GM03348 (cell line): ENCODE data around the gene GRN.
A peak's percentile ranks its signal among the peaks of the same experiment; 100 is the strongest.
"Not testable (repeated sequence)": the region's sequence is repeated elsewhere in the genome, so short reads cannot be mapped to it uniquely, and the experiment has no call there.

Experiments used
- DNase-seq: peaks from one replicate; pipeline ENCODE4 v3.0.0; 2012; ENCODE audit warnings: low spot score

GRN gene

DNA sequence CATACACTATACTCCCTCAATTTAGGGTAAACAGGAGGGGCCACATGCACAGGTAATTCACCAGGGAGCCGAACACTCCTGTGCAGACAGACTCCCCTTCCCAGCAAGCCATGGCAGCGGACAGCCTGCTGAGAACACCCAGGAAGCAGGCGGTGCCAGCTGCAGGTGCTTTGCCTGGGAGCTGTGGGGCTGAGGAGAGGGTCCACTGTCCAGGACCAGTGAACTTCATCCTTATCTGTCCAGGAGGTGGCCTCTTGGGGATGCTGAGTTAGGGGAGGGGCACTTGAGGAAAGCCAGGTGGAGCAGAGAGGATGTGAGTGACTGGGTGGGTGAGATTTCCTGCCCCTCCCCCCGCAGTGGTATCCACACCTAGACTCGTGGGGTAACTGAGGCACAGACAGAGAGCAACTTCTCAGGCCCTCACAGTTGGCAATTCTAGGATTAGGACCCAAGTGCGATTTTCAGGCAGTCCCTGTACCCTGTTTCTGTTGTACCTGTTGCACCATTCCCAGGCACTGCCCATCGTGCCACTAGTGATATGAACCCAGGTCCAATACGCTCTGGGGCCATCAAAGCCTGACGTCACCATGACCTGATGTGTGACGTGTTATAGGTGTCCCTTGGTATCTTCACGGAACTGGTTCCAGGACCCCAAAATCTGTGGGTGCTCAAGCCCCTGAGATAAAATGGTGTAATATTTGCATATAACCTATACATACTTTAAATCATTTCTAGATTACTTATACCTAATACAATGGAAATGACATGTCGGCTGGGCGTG is 1.2 kb downstream of the GRN start:
- no peak for DNase-seq

DNA sequence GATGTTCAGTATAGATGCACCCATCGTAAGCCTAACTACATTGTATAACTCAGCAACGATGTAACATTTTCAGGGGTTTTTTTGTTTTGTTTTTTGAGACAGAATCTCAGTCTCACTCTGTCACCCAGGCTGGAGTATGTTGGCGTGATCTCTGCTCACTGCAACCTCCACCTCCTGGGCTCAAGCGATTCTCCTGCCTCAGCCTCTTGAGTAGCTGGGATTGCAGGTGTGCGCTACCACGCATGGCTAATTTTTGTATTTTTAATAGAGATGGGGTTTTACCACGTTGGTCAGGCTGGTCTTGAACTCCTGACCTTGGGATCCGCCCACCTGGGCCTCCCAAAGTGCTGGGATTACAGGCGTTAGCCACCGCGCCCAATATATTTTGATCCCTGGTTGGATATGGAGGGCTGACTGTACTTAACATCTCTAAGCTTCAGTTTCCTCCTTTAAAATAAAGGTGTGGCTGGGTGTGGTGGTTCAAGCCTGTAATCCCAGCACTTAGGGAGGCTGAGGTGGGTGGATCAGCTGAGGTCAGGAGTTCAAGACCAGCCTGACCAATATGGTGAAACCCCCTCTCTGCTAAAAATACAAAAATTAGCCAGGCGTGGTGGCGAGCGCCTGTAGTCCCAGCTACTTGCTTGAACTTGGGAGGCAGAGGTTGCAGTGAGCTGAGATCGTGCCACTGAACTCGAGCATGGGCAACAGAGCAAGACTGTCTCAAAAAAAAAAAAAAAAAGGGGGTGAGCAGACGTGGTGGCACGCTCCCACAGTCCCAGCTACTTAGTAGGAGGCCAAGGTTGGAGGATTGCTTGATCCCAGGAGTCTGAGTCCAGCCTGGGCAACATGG is 2.3 kb downstream of the GRN start:
- DNase-seq: not testable (repeated sequence)

DNA sequence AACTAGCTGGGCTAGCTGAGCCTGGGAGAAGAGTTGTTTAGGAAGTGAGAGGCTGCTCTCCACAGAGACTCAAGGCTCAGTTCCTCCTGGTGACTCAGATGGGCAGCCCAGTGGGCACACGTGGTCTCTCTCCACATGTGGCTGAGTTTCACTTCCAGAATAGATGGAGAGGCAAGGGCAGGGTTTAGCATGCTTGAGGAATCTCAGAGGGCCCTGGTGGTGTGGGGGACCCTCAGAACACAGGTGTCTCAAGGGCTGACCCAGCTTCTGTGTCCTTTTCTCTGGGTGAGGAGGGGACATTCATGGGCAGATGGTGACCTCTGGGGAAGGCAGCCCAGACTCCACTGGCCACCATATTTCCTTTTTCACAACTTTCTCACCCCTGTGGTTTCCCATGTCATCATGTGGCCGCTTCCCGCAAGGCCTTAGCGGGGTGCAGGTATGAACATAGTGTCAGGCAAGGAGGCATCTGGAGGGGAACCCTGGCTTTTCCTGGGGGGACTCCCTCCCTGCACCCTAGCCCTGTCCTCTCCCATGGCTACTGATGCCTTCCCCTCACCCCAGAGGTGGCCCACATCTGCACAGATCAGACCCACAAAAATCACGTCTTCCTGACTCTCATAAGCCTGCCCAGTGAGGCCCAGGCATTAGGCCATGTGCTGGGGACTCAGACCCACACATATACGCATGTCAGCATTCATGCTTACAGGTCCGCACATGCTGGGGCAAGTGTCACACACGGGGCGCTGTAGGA is 3.3 kb downstream of the GRN start:
- peak; percentile 76 for DNase-seq

DNA sequence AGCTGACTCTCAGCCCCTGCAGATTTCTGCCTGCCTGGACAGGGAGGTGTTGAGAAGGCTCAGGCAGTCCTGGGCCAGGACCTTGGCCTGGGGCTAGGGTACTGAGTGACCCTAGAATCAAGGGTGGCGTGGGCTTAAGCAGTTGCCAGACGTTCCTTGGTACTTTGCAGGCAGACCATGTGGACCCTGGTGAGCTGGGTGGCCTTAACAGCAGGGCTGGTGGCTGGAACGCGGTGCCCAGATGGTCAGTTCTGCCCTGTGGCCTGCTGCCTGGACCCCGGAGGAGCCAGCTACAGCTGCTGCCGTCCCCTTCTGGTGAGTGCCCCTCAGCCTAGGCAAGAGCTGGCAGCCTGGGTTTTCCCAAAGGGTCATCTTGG is 3.9 kb downstream of the GRN start:
- no peak for DNase-seq

DNA sequence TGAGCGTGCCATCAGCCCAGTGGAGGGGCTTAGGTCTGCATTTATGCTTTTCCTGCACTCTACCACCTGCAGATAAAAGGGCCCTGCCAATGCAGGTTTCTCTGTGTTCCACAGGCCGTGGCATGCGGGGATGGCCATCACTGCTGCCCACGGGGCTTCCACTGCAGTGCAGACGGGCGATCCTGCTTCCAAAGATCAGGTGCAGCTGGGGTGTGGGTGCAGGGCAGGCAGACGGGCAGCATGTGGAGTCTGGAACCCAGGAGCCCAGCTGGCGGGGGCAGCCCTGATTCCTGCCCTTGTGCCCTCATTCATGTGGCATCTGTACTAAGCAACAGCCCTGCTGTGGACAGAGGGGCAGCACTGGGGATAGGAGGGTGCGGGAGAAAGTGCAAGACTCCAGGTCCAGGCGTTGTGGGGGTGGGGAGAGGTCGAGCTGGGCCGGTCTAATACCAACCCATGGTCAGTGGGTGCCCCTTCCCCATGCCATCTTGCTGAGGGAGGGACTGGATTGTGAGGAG is 4.5 kb downstream of the GRN start:
- DNase-seq: no peak

DNA sequence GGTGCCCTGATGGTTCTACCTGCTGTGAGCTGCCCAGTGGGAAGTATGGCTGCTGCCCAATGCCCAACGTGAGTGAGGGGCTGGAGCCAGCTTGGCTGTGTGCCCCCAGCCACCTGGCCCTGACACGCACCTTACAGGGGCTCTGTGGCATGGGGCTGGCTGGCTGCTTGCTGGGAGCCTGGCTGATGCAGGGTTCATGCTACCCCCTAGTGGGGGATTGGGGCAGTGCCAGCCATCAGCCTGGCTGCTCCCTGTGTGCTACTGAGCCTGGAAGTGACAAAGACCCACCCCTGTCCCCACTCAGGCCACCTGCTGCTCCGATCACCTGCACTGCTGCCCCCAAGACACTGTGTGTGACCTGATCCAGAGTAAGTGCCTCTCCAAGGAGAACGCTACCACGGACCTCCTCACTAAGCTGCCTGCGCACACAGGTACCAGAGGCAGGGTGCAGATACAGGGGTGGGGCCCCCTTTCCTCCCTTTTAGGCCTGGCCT is 5.7 kb downstream of the GRN start:
- peak; percentile 82 for DNase-seq

DNA sequence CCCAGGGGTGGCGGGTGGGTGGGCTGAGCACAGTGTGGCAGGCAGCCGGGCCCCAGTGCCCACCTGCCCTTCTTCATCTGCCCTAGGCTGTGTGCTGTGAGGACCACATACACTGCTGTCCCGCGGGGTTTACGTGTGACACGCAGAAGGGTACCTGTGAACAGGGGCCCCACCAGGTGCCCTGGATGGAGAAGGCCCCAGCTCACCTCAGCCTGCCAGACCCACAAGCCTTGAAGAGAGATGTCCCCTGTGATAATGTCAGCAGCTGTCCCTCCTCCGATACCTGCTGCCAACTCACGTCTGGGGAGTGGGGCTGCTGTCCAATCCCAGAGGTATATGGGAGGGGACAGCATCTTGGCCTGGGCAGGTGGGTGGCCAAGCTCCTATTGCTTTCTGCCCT is 6.4 kb downstream of the GRN start:
- no peak for DNase-seq

DNA sequence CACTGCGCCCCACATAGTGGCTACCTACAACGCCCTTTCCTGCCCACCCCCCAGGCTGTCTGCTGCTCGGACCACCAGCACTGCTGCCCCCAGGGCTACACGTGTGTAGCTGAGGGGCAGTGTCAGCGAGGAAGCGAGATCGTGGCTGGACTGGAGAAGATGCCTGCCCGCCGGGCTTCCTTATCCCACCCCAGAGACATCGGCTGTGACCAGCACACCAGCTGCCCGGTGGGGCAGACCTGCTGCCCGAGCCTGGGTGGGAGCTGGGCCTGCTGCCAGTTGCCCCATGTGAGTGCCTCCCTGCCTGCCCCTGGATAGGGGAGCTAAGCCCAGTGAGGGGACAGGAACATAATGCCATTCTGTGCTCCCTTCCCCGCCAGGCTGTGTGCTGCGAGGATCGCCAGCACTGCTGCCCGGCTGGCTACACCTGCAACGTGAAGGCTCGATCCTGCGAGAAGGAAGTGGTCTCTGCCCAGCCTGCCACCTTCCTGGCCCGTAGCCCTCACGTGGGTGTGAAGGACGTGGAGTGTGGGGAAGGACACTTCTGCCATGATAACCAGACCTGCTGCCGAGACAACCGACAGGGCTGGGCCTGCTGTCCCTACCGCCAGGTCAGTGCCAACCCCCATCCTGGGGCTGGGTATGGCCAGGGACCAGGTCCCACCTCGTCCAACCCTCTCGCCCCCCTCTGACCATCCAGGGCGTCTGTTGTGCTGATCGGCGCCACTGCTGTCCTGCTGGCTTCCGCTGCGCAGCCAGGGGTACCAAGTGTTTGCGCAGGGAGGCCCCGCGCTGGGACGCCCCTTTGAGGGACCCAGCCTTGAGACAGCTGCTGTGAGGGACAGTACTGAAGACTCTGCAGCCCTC is 7.1 kb downstream of the GRN start:
- DNase-seq: no peak

DNA sequence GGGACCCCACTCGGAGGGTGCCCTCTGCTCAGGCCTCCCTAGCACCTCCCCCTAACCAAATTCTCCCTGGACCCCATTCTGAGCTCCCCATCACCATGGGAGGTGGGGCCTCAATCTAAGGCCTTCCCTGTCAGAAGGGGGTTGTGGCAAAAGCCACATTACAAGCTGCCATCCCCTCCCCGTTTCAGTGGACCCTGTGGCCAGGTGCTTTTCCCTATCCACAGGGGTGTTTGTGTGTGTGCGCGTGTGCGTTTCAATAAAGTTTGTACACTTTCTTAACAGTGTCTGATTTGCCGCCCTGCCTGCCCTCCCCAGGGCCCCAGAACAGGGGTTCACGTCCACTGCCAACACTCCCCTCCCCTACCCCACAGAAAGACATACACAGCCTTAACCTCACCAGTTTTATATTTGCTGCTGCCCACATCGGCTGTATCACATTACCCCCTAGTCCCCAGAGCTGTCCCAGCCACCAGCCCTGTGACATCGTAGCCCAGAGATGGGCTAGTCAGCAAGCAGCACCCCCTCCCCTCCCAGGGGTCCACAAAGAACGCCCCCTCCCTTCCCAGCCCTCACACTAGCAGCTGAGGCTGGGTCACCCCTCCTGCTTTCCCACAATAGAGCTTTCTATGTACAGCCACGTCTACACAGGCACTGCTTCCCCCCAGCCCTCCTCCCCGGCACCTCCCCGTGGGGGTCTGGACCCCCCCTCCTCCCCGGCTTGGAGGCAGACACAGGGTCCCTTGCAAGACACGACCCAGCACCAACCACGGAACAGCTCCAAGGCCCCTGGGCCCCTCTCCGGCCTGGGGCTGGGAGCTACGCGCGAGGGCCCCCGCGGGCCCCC is 7.9 kb downstream of the GRN start:
- no peak for DNase-seq

DNA sequence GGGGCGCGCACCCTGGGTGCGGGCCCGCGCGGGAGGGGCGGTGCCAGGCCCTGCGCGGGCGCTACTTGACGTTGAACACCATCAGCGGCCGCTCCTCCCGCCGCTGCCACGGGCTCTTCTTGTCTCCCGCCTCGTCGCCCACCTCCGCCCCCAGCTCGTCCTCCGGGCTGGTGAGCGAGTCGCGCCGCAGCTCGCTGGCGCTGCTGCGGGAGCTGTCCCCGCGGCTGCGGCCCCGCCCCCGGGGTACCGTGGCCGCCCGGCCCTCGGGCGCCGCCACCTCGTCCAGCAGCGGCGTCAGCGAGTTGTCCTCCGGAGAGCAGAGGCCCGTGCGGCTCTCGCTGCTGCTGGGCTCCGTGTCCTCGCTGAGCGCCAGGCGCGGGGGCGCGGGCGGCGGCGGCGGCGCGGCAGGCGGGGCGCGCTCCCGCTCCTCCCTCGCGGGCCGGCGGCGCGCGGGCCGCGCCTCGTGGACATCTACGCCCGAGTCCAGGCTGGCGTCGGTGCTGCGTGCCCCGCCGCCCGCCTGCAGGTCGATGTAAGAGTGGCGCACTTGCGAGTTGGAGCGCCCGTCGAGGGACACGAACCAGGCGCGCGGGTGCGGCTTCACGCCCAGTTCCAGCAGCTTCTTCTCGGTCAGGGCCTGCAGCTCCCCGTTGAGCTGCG is 8.7 kb downstream of the GRN start:
- peak; percentile 53 for DNase-seq

DNA sequence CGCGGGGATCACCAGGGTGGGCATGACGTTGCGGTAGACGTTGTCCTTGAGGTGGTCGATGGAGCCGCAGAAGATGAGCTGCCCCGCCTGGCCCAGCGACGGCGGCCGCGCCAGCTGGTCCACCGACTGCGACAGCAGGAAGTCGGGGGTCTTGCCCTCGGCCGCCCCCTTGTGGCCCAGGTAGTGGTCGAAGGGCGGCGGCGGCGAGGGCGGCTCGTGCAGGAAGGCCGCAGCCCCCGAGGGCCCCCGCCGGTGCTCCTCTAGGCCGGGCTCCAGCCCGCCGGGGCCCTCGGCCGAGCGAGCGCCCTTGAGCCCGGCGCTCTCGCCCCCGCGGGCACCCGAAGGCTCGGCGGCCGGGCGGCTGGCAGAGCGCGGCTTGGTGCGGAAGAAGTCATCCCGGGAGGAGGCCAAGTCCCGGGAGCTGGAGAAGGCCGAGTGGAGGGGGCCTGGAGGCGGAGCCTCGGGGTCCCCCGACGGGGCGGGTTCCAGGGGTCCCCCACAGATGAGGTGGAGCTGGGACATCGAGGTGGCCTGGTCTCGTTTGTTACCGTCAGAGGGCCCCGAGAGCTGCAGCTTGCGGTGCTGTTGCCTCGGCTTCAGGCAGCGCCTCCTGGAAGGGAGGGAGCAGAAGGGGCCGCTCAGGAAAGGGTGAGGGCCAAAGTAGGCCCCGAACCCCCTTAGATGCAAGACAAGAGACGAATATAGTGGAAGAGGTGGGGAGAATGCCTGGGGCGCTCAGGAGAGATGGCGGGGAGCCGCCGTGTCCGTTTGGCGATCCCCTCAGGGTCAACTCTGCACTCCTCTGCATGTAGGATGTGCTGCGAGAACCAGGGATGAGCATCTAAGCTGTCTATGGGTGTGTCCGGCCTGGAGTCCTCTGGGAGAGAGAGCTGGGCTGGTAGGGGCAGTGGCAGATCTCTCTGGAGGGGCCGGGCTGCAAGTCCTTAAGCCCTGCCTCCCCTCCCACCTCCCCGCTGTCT is 9.8 kb downstream of the GRN start:
- DNase-seq: peak; percentile 50

DNA sequence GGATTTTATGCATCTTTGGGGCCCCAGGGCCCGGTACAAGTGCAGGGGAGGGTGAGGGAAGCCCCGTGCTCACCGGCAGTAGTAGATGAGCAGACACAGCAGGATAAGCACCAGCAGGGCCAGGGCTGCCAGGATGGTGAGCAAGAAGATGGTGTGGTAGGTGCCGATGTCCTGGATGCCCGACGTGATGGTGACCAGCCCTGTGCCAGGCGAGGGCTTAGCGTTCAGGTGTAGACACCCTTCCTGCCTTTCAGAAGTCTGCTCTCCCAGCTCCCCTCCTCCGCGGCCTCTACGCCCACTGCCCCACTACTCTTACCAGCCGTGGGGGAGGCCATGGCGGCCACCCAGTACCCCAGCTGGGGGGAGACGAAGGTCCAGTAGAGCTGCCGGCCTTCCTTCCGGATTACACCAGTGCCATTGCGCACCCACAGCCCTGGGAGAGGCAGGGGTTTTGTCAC is 10.6 kb downstream of the GRN start:
- DNase-seq: no peak

DNA sequence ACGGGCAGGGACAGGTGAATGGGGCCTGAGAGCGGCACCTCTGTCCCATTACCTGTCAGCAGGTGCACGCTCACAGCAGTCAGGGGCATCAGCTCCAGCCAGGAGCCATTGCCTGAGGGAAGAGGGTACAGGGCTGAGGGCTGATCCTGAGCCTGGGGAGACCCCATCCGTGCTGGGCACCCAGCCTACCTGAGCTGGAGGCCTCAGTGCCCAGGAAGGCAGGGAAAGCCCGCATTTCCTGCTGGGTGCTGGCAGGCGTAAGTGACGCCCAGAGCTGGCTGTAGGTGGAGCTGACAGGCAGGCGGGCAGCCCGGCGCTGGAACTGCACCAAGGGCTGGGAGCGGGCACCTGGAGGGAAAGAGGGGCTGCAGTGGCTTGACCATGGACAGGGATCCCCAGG is 11.1 kb downstream of the GRN start:
- no peak for DNase-seq

DNA sequence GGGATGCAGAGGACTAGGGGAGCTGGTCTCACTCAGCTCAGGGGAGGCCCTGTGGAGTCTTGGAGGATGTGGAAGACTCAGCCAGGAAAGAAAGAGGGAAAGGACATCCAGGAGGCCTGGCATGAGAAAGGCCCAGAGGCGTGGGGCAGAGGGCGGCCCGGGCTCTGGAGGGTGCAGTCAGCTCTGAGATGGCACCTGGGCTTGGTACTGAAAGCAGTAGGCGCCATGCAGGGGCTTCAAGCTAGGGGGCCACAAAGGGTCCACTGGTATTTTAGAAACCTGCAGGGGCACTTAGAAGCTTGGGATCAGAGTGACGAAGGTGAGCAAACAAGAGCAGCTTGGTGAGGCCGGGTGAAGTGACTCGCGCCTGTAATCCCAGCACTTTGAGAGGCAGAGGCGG is 13.0 kb downstream of the GRN start:
- DNase-seq: no peak

DNA sequence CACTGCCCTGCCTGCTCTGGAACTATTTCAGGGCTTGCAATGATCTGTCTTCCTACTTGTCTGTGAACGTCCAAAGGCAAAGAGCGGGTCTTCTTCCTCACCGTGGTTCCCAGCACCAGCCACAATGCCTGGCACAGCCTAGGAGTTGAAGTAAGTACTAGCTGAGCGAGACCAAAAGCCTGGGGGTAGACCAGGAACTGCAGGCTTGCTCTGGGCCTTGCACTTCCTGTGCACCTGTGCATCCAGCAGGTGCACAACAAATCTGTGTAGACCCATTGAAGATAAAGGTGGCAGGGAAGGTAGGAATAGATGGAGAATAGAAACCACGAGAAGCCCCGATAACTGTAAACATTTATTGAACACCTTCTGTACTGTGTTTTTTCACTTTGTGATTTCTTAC is 13.9 kb downstream of the GRN start:
- DNase-seq: no peak

DNA sequence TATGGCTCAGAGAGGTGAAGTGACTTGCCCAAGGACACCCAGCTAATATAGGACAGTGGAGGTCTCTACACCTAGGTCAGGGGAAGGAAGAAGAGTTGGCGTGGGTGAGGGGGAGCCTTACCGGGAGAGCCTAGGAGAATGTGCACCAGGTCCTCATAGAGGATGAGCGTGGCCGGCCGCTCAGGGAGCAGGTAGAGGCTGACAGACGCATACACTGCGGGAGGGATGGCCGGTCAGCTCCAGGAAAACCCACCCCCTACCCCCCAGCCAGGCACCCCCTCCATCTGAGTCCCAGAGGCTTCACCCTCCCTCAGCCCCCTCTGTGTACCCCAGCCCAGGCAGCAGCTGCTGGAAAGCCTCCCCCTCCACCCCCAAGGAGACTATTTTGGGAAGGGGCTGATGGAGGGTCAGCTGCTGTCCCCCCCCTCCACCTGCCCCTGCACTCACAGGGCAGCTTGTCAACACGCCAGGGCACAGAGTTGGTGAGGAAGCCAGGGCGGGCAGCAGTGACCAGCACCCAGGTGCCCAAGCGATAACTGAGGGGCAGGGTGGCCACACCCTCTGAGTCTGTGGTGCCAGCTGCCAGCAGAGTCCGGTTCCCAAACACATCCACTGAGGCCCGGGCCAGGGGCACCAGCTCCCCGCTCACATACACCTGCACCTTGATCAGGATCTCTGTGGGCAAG is 14.5 kb downstream of the GRN start:
- no peak for DNase-seq

DNA sequence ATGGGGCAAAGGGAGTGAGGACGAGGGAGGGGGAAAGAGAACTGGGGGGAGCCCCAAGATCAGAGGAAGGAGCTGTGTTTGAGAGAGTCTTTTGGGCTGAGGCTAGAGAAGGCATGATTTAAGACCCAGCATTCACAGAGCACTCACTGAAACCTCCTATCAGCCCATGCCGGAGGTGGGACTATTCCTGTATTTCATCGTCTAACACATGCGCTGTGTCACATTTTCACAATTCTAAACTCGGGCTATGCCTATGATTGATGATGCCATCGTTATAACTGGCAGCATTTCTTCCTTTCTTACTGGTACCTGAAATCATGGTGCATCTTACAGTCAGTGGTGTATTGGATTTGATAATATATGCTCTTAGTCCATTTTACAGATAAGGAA is 15.0 kb downstream of the GRN start:
- DNase-seq: no peak

DNA sequence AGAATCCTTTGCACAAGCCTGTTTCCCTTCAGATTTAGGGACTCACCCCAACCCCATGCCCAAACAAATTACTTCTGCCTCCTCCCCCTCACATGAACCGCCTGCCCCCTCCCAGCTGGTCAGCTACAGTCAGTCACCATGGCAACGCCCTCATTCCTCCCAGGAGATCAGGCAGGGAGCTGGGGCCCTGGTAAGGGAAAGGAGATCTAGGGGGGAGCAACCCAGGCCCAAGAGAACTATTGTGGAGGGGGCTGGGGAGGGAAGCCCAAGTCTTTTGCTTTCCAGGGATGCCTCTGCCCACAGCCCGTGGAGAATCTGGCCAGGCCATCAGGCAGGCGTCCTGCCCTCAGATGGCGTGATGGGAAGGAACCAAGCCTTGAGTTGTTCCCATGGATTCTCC is 15.7 kb downstream of the GRN start:
- peak; percentile 38 for DNase-seq
